ENCODE results near the gene SLC24A1. TPM values are rescaled to one million over a fixed set of nuclear protein-coding genes. Genes with fewer than 3 reads are reported as not detected.

Gene SLC24A1
- total RNA-seq (2014; rRNA removed; shearing (Covaris generic)) (7.2 and 10.5 TPM in 2 replicates), polyA plus RNA-seq (2016; fragmentation: Nextera tagmentation; extraction: Ambion mirVana) (2.1 and 4.9 TPM in 2 replicates)

GRCh38 chr15:65621638-65622037 is at the start of gene SLC24A1:
Gene SLC24A1 (plus strand): TSS chr15:65621938. CDS start chr15:65624081, 2,143 bp downstream.
- in situ Hi-C loops (cut with MboI), result no loop called here
- Histone ChIP-seq H3K9ac (no peak within 1 kb of the TSS), H4K20me1 (ENCODE audit: insufficient read depth) (no peaks in the 10 kb centered on the region), H3K27me3 (replicated peaks; ENCODE audit: insufficient read depth) (no peaks in the 10 kb centered on the region), H3K9me2 (ENCODE audit: insufficient read depth) (no peaks in the 10 kb centered on the region), H3K4me3 (no peak within 1 kb of the TSS), H3K4me2 (ENCODE audit: unreplicated experiment) (no peak within 1 kb of the TSS), H3K9me3 (ENCODE audit: low read depth) (no peaks in the 10 kb centered on the region), H3K79me2 (ENCODE audit: insufficient read depth) (no peaks in the 10 kb centered on the region), H3K36me3 (ENCODE audit: low read depth) (no peaks in the 10 kb centered on the region), H3K4me1 (ENCODE audit: insufficient read depth) (no peaks in the 10 kb centered on the region), H2AFZ (no peak within 1 kb of the TSS), H3K27ac (no peak within 1 kb of the TSS), H3F3A (ENCODE audit: insufficient read depth) (no peaks in the 10 kb centered on the region)
- TF ChIP-seq EZH2phosphoT487 (IDR thresholded peaks at IDR 0.05; ENCODE audit: insufficient read depth, low read depth) (no peak), EZH2 (IDR thresholded peaks at IDR 0.05; ENCODE audit: insufficient read depth, poor library complexity, severe bottlenecking) (no peak)
- no peak for DNase-seq
- WGBS, 2 experiments (ENCODE audit: low coverage in 1 of 2, low lambda C conversion rate in 2 of 2, missing lambda C conversion rate in 2 of 2), result 82 to 83% methylated on average over 6 of the region's 6 CpGs

GRCh38 chr15:65571971-65572370 is 49.8 kb upstream of the SLC24A1 start:
- Histone ChIP-seq H3K9ac (no peak overlapping the region), H2AFZ (no peak overlapping the region), H3K79me2 (ENCODE audit: insufficient read depth) (no peaks in the 10 kb centered on the region), H4K20me1 (ENCODE audit: insufficient read depth) (no peaks in the 10 kb centered on the region), H3K36me3 (ENCODE audit: low read depth) (peaks cover 47% of the 10 kb centered on the region; the same call in 1 of the 2 replicates), H3K9me3 (ENCODE audit: low read depth) (no peaks in the 10 kb centered on the region), H3K9me2 (ENCODE audit: insufficient read depth) (no peaks in the 10 kb centered on the region), H3K4me2 (ENCODE audit: unreplicated experiment) (no peak overlapping the region), H3K27me3 (replicated peaks; ENCODE audit: insufficient read depth) (no peaks in the 10 kb centered on the region), H3K4me1 (ENCODE audit: insufficient read depth) (peaks cover 11% of the 10 kb centered on the region), H3F3A (ENCODE audit: insufficient read depth) (peaks cover 24% of the 10 kb centered on the region), H3K4me3 (no peak overlapping the region), H3K27ac (no peak overlapping the region)
- TF ChIP-seq EZH2 (IDR thresholded peaks at IDR 0.05; ENCODE audit: insufficient read depth, poor library complexity, severe bottlenecking), result no peak
- TF ChIP-seq EZH2phosphoT487 (IDR thresholded peaks at IDR 0.05; ENCODE audit: insufficient read depth, low read depth), result no peak
- no peak for DNase-seq
- in situ Hi-C loops (cut with MboI), result no loop called here
- WGBS, 2 experiments (ENCODE audit: low coverage in 1 of 2, low lambda C conversion rate in 2 of 2, missing lambda C conversion rate in 2 of 2), result 98 to 99% methylated on average over 2 of the region's 2 CpGs

- Histone ChIP-seq H3F3A (ENCODE audit: insufficient read depth) (peaks cover 59% of the 10 kb centered on the region), H3K4me3 (no peak overlapping the region), H3K27ac (peak overlapping the region; percentile 15), H3K9me2 (ENCODE audit: insufficient read depth) (no peaks in the 10 kb centered on the region), H3K36me3 (ENCODE audit: low read depth) (peaks cover 43% of the 10 kb centered on the region), H3K27me3 (replicated peaks; ENCODE audit: insufficient read depth) (no peaks in the 10 kb centered on the region), H3K4me1 (ENCODE audit: insufficient read depth) (peaks cover 25% of the 10 kb centered on the region), H4K20me1 (ENCODE audit: insufficient read depth) (no peaks in the 10 kb centered on the region), H3K9ac (no peak overlapping the region; the same call in 1 of the 2 replicates), H3K9me3 (ENCODE audit: low read depth) (no peaks in the 10 kb centered on the region), H3K4me2 (ENCODE audit: unreplicated experiment) (peak overlapping the region; percentile 43), H2AFZ (no peak overlapping the region), H3K79me2 (ENCODE audit: insufficient read depth) (no peaks in the 10 kb centered on the region)
- DNase-seq, result peak; percentile 57
- 86 to 95% methylated on average over 1 of the region's 1 CpG for WGBS, 2 experiments (ENCODE audit: low coverage in 1 of 2, low lambda C conversion rate in 2 of 2, missing lambda C conversion rate in 2 of 2)
- no peak for TF ChIP-seq EZH2 (IDR thresholded peaks at IDR 0.05; ENCODE audit: insufficient read depth, poor library complexity, severe bottlenecking)
- TF ChIP-seq EZH2phosphoT487 (IDR thresholded peaks at IDR 0.05; ENCODE audit: insufficient read depth, low read depth), result no peak
- in situ Hi-C loops (cut with MboI), result no loop called here
These were observed 45.1 kb upstream of the SLC24A1 start for GRCh38 chr15:65576664-65577063.

- Histone ChIP-seq H3K9ac (no peak overlapping the region), H3K27me3 (replicated peaks; ENCODE audit: insufficient read depth) (no peaks in the 10 kb centered on the region)
- 78 to 83% methylated on average over 6 of the region's 6 CpGs for WGBS, 2 experiments (ENCODE audit: low coverage in 1 of 2, low lambda C conversion rate in 2 of 2, missing lambda C conversion rate in 2 of 2)
These were observed 44.4 kb upstream of the SLC24A1 start for GRCh38 chr15:65577129-65577996.

More at GRCh38 chr15:65577129-65577996, 44.4 kb upstream of the SLC24A1 start:
- Histone ChIP-seq H3K4me1 (ENCODE audit: insufficient read depth) (peaks cover 25% of the 10 kb centered on the region), H3K9me2 (ENCODE audit: insufficient read depth) (no peaks in the 10 kb centered on the region), H3K36me3 (ENCODE audit: low read depth) (peaks cover 36% of the 10 kb centered on the region), H3K9me3 (ENCODE audit: low read depth) (no peaks in the 10 kb centered on the region), H4K20me1 (ENCODE audit: insufficient read depth) (no peaks in the 10 kb centered on the region), H3K4me2 (ENCODE audit: unreplicated experiment) (peak overlapping the region; percentile 43), H3F3A (ENCODE audit: insufficient read depth) (peaks cover 59% of the 10 kb centered on the region), H2AFZ (no peak overlapping the region), H3K79me2 (ENCODE audit: insufficient read depth) (no peaks in the 10 kb centered on the region), H3K27ac (peak overlapping the region; percentile 15; the same call in 1 of the 2 replicates), H3K4me3 (no peak overlapping the region)
- TF ChIP-seq EZH2phosphoT487 (IDR thresholded peaks at IDR 0.05; ENCODE audit: insufficient read depth, low read depth) (no peak), EZH2 (IDR thresholded peaks at IDR 0.05; ENCODE audit: insufficient read depth, poor library complexity, severe bottlenecking) (no peak)
- DNase-seq, result no peak
- in situ Hi-C loops (cut with MboI), result no loop called here

All from GM23248 (cell line).